Gastroesophageal sphincter (tissue), 3 donors: ENCODE data around the gene PDE8B.

Experiments
- POLR2AphosphoS5 ChIP-seq: sonication (generic); formaldehyde crosslinking; IDR thresholded peaks from one replicate; pipeline ENCODE4 v1.6.1; 2017; ENCODE audit warnings: antibody characterized with exemption
- TF ChIP-seq, protein P1 (sequence below), 4 experiments: fragments of 200-600 bp in 2 of 4; fragments of 450-650 bp in 2 of 4; sonication (generic) in 1 of 4; IDR thresholded peaks; one replicate each; pipeline ENCODE4 v1.5.1; 2017 to 2019; ENCODE audit warnings: antibody characterized with exemption in 4 of 4, mild to moderate bottlenecking in 2 of 4, moderate library complexity in 2 of 4

DNA sequence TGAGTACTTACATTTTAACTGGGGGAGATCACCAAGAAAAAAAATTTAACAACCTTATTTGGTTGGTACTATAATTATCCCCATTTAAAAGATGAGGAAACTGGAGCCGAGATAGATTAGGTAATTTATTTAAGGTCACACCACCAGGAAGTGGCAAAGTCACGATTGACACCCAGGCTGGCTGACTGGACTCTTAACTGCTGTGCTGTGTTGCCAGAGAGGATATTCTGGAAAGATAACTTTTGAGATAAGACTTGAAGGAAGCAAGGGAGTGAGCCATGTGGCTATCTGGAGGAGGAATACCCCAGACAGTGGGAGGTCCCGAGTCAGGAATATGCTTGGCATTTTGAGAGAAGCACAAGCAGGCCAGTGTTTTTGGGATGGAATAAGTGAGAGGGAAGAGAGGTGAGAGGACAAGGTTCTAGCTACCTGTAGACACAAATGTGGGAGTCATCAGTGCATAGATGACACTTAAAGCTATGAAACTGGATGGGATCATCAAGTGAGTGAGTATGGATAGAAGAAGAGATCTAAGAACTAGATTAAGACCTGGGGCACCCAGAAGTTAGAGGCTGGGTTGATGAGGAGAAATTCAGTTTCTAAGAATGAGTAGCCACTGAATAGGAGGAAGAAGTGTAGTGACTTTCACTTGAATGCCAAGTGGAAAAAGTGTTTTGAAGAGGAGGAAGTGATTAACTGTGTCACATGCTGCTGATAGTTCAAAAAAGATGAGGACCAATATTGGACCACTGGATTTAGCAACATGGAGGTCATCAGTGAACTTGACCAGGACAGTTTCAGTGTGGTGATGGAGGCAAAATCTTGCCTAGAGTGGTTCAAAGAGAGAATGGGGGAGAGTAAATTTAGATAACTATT lies 25.6 kb downstream of the PDE8B start:
- no peak for TF ChIP-seq POLR2AphosphoS5
- TF ChIP-seq, protein P1, sequence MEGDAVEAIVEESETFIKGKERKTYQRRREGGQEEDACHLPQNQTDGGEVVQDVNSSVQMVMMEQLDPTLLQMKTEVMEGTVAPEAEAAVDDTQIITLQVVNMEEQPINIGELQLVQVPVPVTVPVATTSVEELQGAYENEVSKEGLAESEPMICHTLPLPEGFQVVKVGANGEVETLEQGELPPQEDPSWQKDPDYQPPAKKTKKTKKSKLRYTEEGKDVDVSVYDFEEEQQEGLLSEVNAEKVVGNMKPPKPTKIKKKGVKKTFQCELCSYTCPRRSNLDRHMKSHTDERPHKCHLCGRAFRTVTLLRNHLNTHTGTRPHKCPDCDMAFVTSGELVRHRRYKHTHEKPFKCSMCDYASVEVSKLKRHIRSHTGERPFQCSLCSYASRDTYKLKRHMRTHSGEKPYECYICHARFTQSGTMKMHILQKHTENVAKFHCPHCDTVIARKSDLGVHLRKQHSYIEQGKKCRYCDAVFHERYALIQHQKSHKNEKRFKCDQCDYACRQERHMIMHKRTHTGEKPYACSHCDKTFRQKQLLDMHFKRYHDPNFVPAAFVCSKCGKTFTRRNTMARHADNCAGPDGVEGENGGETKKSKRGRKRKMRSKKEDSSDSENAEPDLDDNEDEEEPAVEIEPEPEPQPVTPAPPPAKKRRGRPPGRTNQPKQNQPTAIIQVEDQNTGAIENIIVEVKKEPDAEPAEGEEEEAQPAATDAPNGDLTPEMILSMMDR (IDR thresholded peaks at IDR 0.05), result no peak
